Smooth muscle cell (in vitro differentiated cells): ENCODE data around the gene SERINC3. TPM values are rescaled to one million over a fixed set of nuclear protein-coding genes. Genes with fewer than 3 reads are reported as not detected.
A peak's percentile ranks its signal among the peaks of the same experiment; 100 is the strongest.

Experiments used
- DNase-seq: peaks from one replicate; lab custom pipeline; 2025; ENCODE audit not compliant: unreplicated experiment; lab: John Stamatoyannopoulos, UW
- H2AFZ ChIP-seq: fragments of 200-600 bp; sonication (generic); 2 replicates; pipeline ENCODE4 v1.6.0; 2016; ENCODE audit warnings: antibody characterized with exemption, low read depth, mild to moderate bottlenecking
- H3F3A ChIP-seq: fragments of 200-600 bp; sonication (generic); 2 replicates; pipeline ENCODE4 v1.6.0; 2017; ENCODE audit warnings: antibody characterized with exemption, low read depth
- H3K27ac ChIP-seq: fragments of 200-600 bp; sonication (generic); 2 replicates; pipeline ENCODE4 v1.5.1; 2016; ENCODE audit warnings: low read depth, mild to moderate bottlenecking
- H3K27me3 ChIP-seq: fragments of 200-600 bp; sonication (generic); 2 replicates; pipeline ENCODE4 v1.6.1; 2016; ENCODE audit warnings: low read depth, mild to moderate bottlenecking
- H3K36me3 ChIP-seq: fragments of 200-600 bp; sonication (generic); 2 replicates; pipeline ENCODE4 v1.5.1; 2016; ENCODE audit warnings: low read depth
- H3K4me1 ChIP-seq: fragments of 200-600 bp; sonication (generic); 2 replicates; pipeline ENCODE4 v1.5.1; 2016; ENCODE audit warnings: low read depth
- H3K4me2 ChIP-seq: fragments of 200-600 bp; sonication (generic); 2 replicates; pipeline ENCODE4 v1.6.0; 2016; ENCODE audit warnings: mild to moderate bottlenecking
- H3K4me3 ChIP-seq: fragments of 200-600 bp; sonication (generic); 2 replicates; pipeline ENCODE4 v1.5.1; 2016; ENCODE audit warnings: mild to moderate bottlenecking
- H3K79me2 ChIP-seq: fragments of 200-600 bp; sonication (generic); 2 replicates; pipeline ENCODE4 v1.6.0; 2016; ENCODE audit warnings: low read depth, mild to moderate bottlenecking
- H3K9ac ChIP-seq: fragments of 200-600 bp; sonication (generic); 2 replicates; pipeline ENCODE4 v1.6.0; 2016; ENCODE audit warnings: low read depth
- H3K9me3 ChIP-seq: fragments of 200-600 bp; sonication (generic); replicated peaks from 2 replicates; pipeline ENCODE4 v1.5.1; 2016; ENCODE audit warnings: low read depth
- H4K20me1 ChIP-seq: fragments of 200-600 bp; sonication (generic); 2 replicates; pipeline ENCODE4 v1.6.0; 2016; ENCODE audit warnings: low read depth
- WGBS: methylation state at CpG from one replicate; pipeline ENCODE4 v1.1.7; 2016; ENCODE audit warnings: low lambda C conversion rate; 5-methylcytosine and 5-hydroxymethylcytosine counted together
- polyA plus RNA-seq: library from polyadenylated mRNA; unstranded; fragments of >200 nt; fragmentation: Nextera tagmentation; extraction: Ambion mirVana; gene quantifications from 2 replicates; pipeline ENCODE4 v1.2.1, GENCODE V29; 2016
- small RNA-seq: library from RNA; depleted of rRNA; stranded (forward); fragments of <200 nt; gene quantifications from one replicate; pipeline ENCODE3, GENCODE V24; 2014
- total RNA-seq: library from RNA; depleted of rRNA; stranded (reverse); fragments of >200 nt; gene quantifications from 2 replicates; pipeline ENCODE4 v1.2.3, GENCODE V29; 2014
- TF ChIP-seq, protein P1 (sequence below): fragments of 200-600 bp; sonication (generic); IDR thresholded peaks from 2 replicates; pipeline ENCODE4 v1.5.1; 2017; ENCODE audit warnings: borderline replicate concordance, mild to moderate bottlenecking, antibody characterized with exemption; ENCODE audit not compliant: insufficient read depth, poor library complexity, severe bottlenecking

Gene SERINC3
- total and polyA plus RNA-seq, 2 experiments from 2014 or later: 84.9 to 99.5 TPM

DNA sequence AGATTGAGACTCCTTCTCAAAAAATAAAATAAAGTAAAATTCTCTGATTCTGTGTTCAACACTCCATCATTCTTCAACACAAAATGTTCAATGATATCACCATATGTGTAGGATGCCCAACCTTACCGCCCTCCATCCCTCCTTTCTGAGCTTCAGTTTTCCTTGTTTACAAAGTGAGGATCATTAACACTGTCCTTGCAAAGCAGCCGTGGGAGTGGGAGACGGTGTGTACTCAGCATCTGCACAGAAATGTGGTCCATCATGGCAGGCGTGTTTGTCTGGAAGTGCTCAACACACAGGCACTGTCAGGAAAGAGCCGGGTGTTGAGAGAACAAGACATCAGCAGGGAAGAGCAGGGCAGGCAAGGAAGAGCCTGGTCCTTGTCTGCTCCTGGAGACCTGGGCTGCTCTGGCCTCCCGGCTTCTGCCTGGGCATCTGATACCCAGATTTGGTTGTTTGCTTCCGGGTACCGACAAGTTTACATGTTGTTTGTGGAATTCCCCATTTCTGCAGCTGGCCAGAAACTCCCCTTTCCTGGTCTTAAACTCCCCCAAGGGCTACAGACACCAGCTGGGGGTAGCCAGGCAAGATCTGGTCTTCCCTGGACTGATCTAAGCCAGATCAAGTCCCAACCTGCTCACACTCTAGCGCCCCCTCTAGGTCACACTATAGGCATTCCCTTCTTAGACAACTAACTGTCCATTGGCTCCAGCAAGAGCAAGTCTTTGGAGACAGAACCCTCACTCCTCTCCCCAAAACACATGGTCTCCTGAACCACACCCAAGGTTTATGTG, 72.9 kb downstream of the SERINC3 start:
- DNase-seq: no peak
- no peak overlapping the region for H2AFZ ChIP-seq
- 76% methylated on average over 9 of the region's 9 CpGs for WGBS

DNA sequence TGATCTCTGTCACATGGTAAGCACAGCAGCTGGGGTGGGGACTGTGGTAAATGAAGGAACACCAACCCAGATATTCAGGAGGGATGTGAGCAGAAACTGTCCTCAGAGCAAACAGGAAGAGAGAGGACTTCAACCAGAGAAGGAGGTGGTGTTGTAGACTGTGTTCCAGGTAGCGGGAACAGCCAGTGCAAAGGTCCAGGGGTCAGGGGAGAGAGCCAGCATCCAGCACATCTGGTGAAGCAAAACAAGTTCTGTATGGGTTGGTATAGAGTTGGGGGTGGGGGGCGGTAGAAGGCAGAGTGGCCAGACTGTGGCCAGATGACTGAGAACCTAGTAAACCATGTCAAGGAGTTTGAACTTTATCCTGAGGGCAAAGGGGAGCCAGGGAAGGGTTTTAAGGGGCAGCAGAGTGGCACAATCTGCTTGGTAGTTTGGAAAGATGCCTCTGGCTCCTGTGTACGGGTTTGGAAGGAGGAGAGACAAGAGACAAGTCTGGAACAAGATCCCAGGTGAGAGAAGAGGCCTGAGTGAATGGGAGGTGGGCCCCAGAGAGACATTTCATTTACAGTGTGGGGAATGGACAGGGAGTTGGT, 73.9 kb downstream of the SERINC3 start:
- no peak for DNase-seq
- no peaks in the 10 kb centered on the region for H3K4me1 ChIP-seq
- H3K4me2 ChIP-seq: no peak overlapping the region
- H3K9me3 ChIP-seq: no peaks in the 10 kb centered on the region
- no peaks in the 10 kb centered on the region for H3K27me3 ChIP-seq
- H3K9ac ChIP-seq: no peak overlapping the region
- H3K27ac ChIP-seq: no peak overlapping the region
- H4K20me1 ChIP-seq: no peaks in the 10 kb centered on the region
- H3K4me3 ChIP-seq: no peak overlapping the region
- H3K36me3 ChIP-seq: no peaks in the 10 kb centered on the region
- H3K79me2 ChIP-seq: no peaks in the 10 kb centered on the region
- H3F3A ChIP-seq: no peaks in the 10 kb centered on the region
- H2AFZ ChIP-seq: no peak overlapping the region
- TF ChIP-seq, protein P1, sequence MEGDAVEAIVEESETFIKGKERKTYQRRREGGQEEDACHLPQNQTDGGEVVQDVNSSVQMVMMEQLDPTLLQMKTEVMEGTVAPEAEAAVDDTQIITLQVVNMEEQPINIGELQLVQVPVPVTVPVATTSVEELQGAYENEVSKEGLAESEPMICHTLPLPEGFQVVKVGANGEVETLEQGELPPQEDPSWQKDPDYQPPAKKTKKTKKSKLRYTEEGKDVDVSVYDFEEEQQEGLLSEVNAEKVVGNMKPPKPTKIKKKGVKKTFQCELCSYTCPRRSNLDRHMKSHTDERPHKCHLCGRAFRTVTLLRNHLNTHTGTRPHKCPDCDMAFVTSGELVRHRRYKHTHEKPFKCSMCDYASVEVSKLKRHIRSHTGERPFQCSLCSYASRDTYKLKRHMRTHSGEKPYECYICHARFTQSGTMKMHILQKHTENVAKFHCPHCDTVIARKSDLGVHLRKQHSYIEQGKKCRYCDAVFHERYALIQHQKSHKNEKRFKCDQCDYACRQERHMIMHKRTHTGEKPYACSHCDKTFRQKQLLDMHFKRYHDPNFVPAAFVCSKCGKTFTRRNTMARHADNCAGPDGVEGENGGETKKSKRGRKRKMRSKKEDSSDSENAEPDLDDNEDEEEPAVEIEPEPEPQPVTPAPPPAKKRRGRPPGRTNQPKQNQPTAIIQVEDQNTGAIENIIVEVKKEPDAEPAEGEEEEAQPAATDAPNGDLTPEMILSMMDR: no peak
- WGBS: 90% methylated on average over 3 of the region's 3 CpGs

More for the DNA sequence above, 72.9 kb downstream of the SERINC3 start:
- Histone ChIP-seq H3K36me3 (no peaks in the 10 kb centered on the region), H3K9ac (no peak overlapping the region), H4K20me1 (no peaks in the 10 kb centered on the region), H3F3A (no peaks in the 10 kb centered on the region), H3K4me3 (no peak overlapping the region), H3K79me2 (no peaks in the 10 kb centered on the region), H3K4me2 (no peak overlapping the region), H3K27ac (no peak overlapping the region), H3K27me3 (no peaks in the 10 kb centered on the region), H3K4me1 (no peaks in the 10 kb centered on the region), H3K9me3 (no peaks in the 10 kb centered on the region)
- TF ChIP-seq, protein P1: peak; percentile 32

Small RNA genes within 50 kb of the gene (small RNA-seq; reads per million reads assigned to genes)
- gene RPL37AP1: 2.8 reads per million, percentile 51 among the genes with 10 or more reads in this experiment

Other genes starting within 250 kb of the SERINC3 start
- 2.7 and 3.3 TPM in 2 replicates for gene FITM2, start 210.9 kb downstream of the SERINC3 start, total RNA-seq
- gene FITM2, start 210.9 kb downstream of the SERINC3 start, polyA plus RNA-seq: 2.7 and 3.3 TPM in 2 replicates
- gene R3HDML, start 185.0 kb downstream of the SERINC3 start, total RNA-seq: not detected in 2 replicates
- not detected in 2 replicates for gene R3HDML, start 185.0 kb downstream of the SERINC3 start, polyA plus RNA-seq
- gene HNF4A, start 166.4 kb downstream of the SERINC3 start, total RNA-seq: not detected in 2 replicates
- not detected in 2 replicates for gene HNF4A, start 166.4 kb downstream of the SERINC3 start, polyA plus RNA-seq
- gene TTPAL, start 46.2 kb downstream of the SERINC3 start, total RNA-seq: 5.6 and 9.2 TPM in 2 replicates
- 5.8 and 10.9 TPM in 2 replicates for gene TTPAL, start 46.2 kb downstream of the SERINC3 start, polyA plus RNA-seq
- 81.4 and 86.1 TPM in 2 replicates for gene PKIG, start 60.5 kb upstream of the SERINC3 start, total RNA-seq
- 67.5 and 68.9 TPM in 2 replicates for gene PKIG, start 60.5 kb upstream of the SERINC3 start, polyA plus RNA-seq
- gene ADA, start 129.6 kb upstream of the SERINC3 start, total RNA-seq: 25.1 and 28.4 TPM in 2 replicates
- 32.5 and 35.2 TPM in 2 replicates for gene ADA, start 129.6 kb upstream of the SERINC3 start, polyA plus RNA-seq
- not detected in 2 replicates for gene CCN5, start 193.3 kb upstream of the SERINC3 start, total RNA-seq
- not detected in 2 replicates for gene CCN5, start 193.3 kb upstream of the SERINC3 start, polyA plus RNA-seq
- 0.54 TPM in 1 of 2 replicates, not detected in the other for gene KCNK15, start 223.8 kb upstream of the SERINC3 start, total RNA-seq
- 0.06 and 0.24 TPM in 2 replicates for gene KCNK15, start 223.8 kb upstream of the SERINC3 start, polyA plus RNA-seq